NCI-H1417 (cell line): ENCODE results near the gene PIGW.

Source experiments
- DNase-seq, 3 experiments: peaks; one replicate each; lab custom pipeline; 2025; lab: John Stamatoyannopoulos, UW

PIGW gene

GRCh38 chr17:36545465-36546417 is 11.0 kb downstream of the PIGW start:
- DNase-seq: peak; percentile 95 to 98 (median 97)

- DNase-seq: no peak
Measured at GRCh38 chr17:36546418-36547093, 11.8 kb downstream of the PIGW start.

GRCh38 chr17:36547776-36548175 is 13.0 kb downstream of the PIGW start:
- DNase-seq: no peak

DNA sequence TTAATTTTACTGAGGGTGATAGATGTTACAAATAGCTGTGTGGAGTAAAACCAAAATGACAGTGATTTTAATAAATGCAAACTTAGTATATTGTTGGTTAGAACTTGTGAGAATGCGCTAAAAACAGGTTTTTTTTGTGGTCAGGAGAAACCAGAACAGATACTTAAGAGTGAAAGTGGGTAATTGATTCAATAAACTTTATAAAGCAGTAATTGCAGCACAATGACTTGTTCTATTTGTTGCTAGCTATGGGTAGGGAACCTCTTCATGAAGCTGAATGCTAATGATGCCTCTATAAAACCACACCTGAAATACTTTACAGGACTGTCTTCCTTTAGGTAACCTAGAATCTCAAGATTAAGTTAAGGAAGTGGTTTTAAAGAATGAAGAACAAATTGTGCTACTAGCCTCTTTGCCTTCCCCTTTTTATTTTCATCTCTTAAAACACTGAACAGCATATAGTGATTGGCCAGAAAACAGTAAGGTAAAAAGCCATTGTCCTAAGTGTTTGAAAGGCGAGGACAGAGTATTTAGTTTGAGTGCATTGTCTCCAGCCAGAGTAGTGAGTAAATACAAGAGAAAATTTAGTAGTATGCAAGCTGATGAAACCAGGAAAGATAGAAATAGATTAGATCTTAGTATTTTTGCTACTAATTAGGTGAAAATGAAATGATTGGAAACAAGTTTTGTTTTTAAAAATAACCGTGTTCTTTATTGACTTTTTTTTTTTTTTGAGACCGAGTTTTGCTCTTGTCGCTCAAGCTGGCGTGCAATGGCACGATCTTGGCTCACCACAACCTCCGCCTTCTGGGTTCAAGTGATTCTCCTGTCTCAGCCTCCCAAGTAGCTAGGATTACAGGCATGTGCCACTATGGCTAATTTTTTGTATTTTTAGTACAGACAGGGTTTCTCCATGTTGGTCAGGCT is 16.0 kb downstream of the PIGW start:
- DNase-seq: no peak

DNA sequence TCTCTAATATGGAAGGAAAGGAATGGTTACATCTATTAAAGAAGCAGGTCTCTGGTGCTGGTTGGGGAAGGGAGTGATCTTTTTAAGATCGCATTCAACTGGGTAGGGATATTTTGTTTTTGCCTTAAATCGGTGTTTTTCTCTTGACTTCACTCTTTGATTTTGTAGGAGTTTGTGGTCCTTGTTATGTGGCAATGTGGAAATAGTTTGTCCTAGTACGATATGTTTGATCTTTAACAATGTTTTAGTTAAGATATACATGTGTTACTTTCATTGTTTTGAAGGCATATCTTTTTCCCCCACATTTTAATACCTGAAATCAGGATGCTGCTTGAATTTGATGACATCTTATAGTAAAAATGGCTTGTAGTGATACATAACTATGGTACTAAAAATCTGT is 18.7 kb downstream of the PIGW start:
- no peak for DNase-seq

DNA sequence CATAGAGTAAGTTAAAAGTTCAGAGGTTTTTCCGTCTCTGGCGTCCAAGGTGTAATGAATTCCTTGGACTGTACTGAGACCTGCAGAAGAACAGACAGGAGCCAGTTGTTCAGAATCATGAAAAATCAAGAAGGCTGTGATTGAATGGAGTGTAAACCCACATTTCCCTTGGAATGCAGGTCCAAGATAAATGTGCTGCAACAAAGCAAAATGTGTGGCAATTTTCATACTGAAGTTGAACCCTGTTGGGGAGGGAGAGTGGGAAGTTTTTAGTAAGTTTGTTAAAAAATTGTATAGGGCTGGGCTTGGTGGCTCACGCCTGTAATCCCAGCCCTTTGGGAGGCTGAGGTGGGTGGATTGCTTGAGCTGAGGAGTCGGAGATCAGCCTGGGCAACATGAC is 31.3 kb downstream of the PIGW start:
- DNase-seq: no peak

- no peak for DNase-seq
Measured at GRCh38 chr17:36575028-36575427, 40.2 kb downstream of the PIGW start.

DNA sequence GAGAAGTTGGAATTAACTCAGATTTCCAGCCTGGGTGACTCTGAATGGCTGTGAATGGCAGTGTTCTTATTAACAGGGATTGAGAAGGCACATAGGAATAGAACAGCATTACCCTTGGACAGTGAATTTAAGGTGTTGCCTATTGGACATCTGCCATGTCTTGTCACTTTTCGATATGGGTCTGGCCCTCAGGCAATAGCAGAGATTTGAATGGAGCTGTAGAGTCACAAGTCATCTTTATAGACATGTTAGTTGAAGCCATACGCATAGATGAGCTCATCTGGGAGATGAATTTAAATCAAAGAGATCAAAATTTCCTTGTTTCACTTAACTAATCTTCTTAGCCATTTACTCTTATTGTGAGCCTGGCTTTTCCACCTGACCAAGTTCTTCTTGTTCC is 42.0 kb downstream of the PIGW start:
- no peak for DNase-seq

- no peak for DNase-seq
Measured at GRCh38 chr17:36578671-36579070, 43.9 kb downstream of the PIGW start.

- DNase-seq: no peak
Measured at GRCh38 chr17:36583787-36584186, 49.0 kb downstream of the PIGW start.

GRCh38 chr17:36586138-36586537 is 51.4 kb downstream of the PIGW start:
- DNase-seq: no peak
